GM11168 (cell line): Measurements from ENCODE around the gene GLIPR1.

Source experiments
- in situ Hi-C: fragments of 300-500 bp; cut with MboI; formaldehyde crosslinking; loops from one replicate; pipeline ENCODE4 v1.12.0; 2022; ENCODE audit warnings: low sequenced_read_pairs; ENCODE audit not compliant: unreplicated experiment

Gene GLIPR1

GRCh38 chr12:75549989-75550388 is 69.4 kb downstream of the GLIPR1 start:
- in situ Hi-C loops: no loop called here

- in situ Hi-C loops: no loop called here
Measured at GRCh38 chr12:75550401-75551240, 70.1 kb downstream of the GLIPR1 start.

- in situ Hi-C loops: no loop called here
Measured at GRCh38 chr12:75551477-75551876, 70.9 kb downstream of the GLIPR1 start.

- in situ Hi-C loops: no loop called here
Measured at GRCh38 chr12:75553398-75553797, 72.8 kb downstream of the GLIPR1 start.
